Spinal cord (tissue), 10 donors: Measurements from ENCODE around the gene GPD1L. TPM values are rescaled to one million over a fixed set of nuclear protein-coding genes. Genes with fewer than 3 reads are reported as not detected.
A peak's percentile ranks its signal among the peaks of the same experiment; 100 is the strongest.

Experiments used
- DNase-seq, 6 donors: peaks; one replicate each; pipeline versions ENCODE4 v3.0.0 to v3.0.0-alpha.2; 2013 to 2015; ENCODE audit warnings: low spot score in 6 of 6, low read depth in 4 of 6
- H3K27ac ChIP-seq: one replicate; pipeline ENCODE4 v1.5.1; 2013; ENCODE audit warnings: low read depth, low read length, control low read depth
- H3K27me3 ChIP-seq: one replicate; pipeline ENCODE4 v1.6.1; 2013; ENCODE audit warnings: low read length; ENCODE audit not compliant: control insufficient read depth, insufficient read depth
- H3K36me3 ChIP-seq: one replicate; pipeline ENCODE4 v1.6.1; 2013; ENCODE audit warnings: low read length; ENCODE audit not compliant: control insufficient read depth, insufficient read depth
- H3K4me1 ChIP-seq: one replicate; pipeline ENCODE4 v1.6.1; 2013; ENCODE audit warnings: low read length; ENCODE audit not compliant: control insufficient read depth, insufficient read depth
- H3K4me3 ChIP-seq: one replicate; pipeline ENCODE4 v1.5.1; 2013; ENCODE audit warnings: low read depth, low read length, control low read depth
- H3K9me3 ChIP-seq: one replicate; pipeline ENCODE4 v1.6.1; 2013; ENCODE audit warnings: low read length; ENCODE audit not compliant: control insufficient read depth, insufficient read depth
- WGBS: methylation state at CpG from one replicate; pipeline ENCODE4 v1.1.5; 2013; ENCODE audit warnings: missing lambda C conversion rate; ENCODE audit not compliant: insufficient coverage; 5-methylcytosine and 5-hydroxymethylcytosine counted together
- polyA plus RNA-seq, 2 donors: library from polyadenylated mRNA; unstranded; fragments of 120-200 nt; gene quantifications; one replicate each; pipeline ENCODE4 v1.2.1, GENCODE V29; 2013; ENCODE audit not compliant: insufficient read length in 2 of 2
- total RNA-seq, 2 donors: library from RNA; depleted of rRNA in 1 of 2; stranded (reverse); fragments of 120-200 nt in 1 of 2; fragments of >200 nt in 1 of 2; gene quantifications; one replicate each; pipeline versions ENCODE4 v1.2.3 to v1.2.4, GENCODE V29; 2013 to 2014
- donor health status: healthy.

Gene GPD1L
- total and polyA plus RNA-seq, 4 donors = 40.0 to 73.1 (median 42.8) TPM

DNA sequence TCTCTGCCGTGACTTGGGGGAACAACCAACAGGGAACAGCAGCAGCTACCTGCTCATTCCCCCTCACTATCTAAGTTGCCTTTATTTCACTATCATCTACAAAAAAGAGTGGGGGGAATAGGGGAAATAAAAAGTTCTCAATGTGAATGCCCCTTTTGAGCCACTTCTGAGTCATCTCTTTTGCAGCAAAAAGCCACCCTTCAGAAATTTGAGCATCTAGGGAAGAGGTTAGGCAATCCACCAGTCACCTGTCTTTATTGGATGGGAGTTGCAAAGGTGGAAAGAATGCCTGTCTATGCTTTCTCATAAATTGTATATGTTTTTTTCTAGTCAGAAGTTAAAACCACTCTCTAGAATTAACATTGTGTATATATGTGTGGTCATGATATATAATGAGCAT is 41.1 kb downstream of the GPD1L start:
- Histone ChIP-seq H3K27me3 (no peaks in the 10 kb centered on the region), H3K36me3 (peaks cover 13% of the 10 kb centered on the region), H3K4me3 (no peak overlapping the region), H3K9me3 (no peaks in the 10 kb centered on the region), H3K27ac (peak overlapping the region; percentile 8), H3K4me1 (peaks cover 14% of the 10 kb centered on the region)
- DNase-seq = no peak
- WGBS = no CpG with 5 or more reads among the region's 1 CpG

DNA sequence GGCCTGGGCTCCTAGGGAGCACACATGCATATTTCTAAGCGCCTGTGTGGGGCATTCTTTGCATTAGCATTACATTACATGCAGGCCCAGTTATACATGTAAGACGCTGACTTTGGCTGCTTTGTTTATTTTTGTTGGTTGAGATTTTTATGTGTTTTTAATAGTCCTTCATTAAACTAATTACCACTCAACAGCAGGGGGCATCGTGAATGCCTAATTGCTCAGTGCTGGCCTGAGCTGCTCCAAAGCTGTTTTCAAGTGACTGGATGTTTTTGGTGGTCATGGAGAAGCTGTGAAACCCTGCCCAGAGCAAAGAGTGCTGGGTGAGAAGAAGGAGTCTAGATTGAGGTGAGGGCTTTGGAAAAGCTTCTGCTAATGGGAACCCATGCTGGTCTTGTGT is 41.5 kb downstream of the GPD1L start:
- Histone ChIP-seq H3K27ac (no peak overlapping the region), H3K4me1 (peaks cover 14% of the 10 kb centered on the region), H3K4me3 (no peak overlapping the region), H3K9me3 (no peaks in the 10 kb centered on the region), H3K36me3 (peaks cover 13% of the 10 kb centered on the region), H3K27me3 (no peaks in the 10 kb centered on the region)
- WGBS = 0% methylated on average over 1 of the region's 3 CpGs
- DNase-seq = peak in 5 of 6 donors; percentile 32 to 90 (median 43)

GRCh38 chr3:32148351-32148750 is 41.9 kb downstream of the GPD1L start:
- no peak for DNase-seq
- Histone ChIP-seq H3K27me3 (no peaks in the 10 kb centered on the region), H3K4me3 (no peak overlapping the region), H3K9me3 (no peaks in the 10 kb centered on the region), H3K36me3 (peaks cover 13% of the 10 kb centered on the region), H3K4me1 (peaks cover 14% of the 10 kb centered on the region), H3K27ac (no peak overlapping the region)
- 52% methylated on average over 4 of the region's 5 CpGs for WGBS

DNA sequence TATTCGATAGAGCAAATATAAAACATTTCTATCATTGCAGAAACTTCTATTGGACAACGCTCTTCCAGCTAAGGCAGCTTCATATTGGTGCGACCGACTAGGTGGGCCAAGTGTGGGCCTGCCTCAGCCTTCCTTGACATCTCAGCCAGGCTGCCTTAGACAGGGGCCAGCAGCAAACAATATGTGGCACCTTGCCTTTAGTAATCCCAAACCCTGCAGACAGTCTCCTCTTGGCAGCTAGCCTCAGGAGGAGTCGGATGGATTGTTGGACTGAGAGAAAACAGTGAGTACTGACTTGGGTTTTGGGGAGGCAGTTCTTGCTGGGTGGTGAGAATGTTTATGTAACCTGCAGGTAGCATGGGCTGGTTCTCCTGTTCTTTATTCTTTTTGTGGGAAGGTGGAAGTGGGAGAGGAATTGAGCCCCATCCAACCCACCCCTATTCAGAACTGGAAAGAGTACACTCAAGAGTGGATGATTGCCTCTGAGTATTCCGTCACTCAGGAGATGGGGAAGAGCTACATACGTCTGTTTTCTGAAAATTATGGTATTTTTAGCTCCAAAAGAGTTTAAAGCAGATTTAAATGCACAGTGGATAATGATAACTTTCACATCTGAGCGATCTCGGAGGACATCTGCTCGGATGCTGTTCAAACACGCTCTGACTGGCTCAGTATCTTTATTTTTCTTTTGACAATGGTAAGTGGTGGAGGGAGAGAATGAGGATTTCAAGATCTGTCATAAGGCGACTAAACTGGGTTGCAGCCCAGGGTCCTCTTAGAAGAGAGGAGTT is 47.2 kb downstream of the GPD1L start:
- peak in 1 of 6 donors; percentile 56 for DNase-seq
- Histone ChIP-seq H3K27ac (no peak overlapping the region), H3K27me3 (no peaks in the 10 kb centered on the region), H3K4me3 (no peak overlapping the region), H3K9me3 (no peaks in the 10 kb centered on the region), H3K4me1 (peaks cover 5% of the 10 kb centered on the region), H3K36me3 (peaks cover 25% of the 10 kb centered on the region)
- WGBS = 86% methylated on average over 11 of the region's 12 CpGs

DNA sequence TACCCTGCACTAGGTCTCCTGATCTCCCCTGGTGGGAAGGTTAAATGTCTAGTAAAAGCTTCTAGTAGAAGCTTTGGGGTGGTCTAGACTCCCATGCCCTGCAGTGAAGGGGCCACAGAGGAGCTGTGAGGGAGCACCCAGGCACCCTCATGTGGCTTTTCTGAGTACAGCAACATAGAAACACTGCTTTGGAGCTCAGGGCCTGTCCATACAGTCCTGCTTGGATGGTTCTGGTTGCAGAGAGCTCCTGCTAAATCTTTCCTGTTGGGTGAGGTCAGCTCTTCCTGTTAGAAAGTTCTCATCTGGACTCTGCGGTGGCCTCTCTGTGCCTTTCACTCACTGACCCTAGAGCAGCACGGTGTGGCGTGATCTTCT is 47.8 kb downstream of the GPD1L start:
- Histone ChIP-seq H3K27ac (no peak overlapping the region), H3K36me3 (peaks cover 31% of the 10 kb centered on the region)
- DNase-seq = no peak

DNA sequence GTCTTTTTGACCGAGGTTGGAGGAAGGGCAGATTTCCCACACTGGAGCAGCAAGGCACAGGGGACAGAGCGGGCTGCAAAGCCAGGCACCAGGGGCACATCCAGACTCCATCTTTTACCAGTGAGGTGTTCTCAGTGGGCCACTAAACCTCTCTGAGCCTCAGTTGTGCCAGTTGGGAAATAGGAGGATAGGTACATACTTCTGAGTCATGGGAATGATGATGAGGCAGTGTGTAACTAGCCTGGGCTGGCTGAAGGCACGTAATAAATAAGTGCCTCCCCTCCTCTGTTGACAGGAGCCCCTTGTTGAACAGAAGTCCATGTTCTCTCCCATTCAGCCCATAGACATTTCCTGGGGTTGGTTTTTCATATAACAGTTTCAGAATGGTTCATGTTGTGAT is 48.7 kb downstream of the GPD1L start:
- H3K4me3 ChIP-seq = no peak overlapping the region
- WGBS = 100% methylated on average over 2 of the region's 3 CpGs
- no peaks in the 10 kb centered on the region for H3K9me3 ChIP-seq
- no peak for DNase-seq
- H3K27ac ChIP-seq = no peak overlapping the region
- H3K36me3 ChIP-seq = peaks cover 31% of the 10 kb centered on the region
- H3K4me1 ChIP-seq = no peaks in the 10 kb centered on the region
- no peaks in the 10 kb centered on the region for H3K27me3 ChIP-seq

More for the DNA sequence above, 47.8 kb downstream of the GPD1L start:
- Histone ChIP-seq H3K4me1 (no peaks in the 10 kb centered on the region), H3K4me3 (no peak overlapping the region), H3K9me3 (no peaks in the 10 kb centered on the region), H3K27me3 (no peaks in the 10 kb centered on the region)
- 89% methylated on average over 3 of the region's 3 CpGs for WGBS

DNA sequence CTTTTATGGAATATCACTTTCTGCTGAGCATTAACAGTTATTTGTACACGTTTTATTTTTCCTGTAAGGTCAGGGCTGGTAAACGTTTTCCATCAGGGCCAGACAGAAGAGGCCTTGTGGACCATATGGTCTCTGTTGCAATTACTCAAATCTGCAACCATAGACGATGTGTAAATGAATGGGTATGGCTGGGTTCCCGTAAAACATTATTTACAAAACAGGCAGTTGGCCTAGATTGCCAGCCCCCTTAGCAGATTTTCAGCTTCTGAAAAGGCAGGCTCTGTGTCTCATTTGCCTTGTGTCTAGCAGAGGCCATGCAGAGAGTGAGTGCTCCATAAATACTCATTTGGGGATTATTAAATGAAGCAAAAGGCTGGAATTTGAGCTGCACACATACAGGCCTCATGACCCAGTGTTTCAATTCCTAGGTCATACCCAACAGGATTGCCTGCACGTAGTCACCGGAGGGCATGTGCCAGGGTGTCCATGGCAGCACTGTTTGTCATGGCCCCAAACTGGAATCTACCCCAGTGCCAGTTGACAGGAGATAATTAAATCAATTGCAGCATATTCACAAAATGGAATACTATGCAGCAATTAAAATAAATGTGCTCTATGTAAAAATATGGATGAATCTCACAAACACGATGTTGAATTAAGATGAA is 51.3 kb downstream of the GPD1L start:
- 83% methylated on average over 2 of the region's 7 CpGs for WGBS
- no peaks in the 10 kb centered on the region for H3K27me3 ChIP-seq

DNA sequence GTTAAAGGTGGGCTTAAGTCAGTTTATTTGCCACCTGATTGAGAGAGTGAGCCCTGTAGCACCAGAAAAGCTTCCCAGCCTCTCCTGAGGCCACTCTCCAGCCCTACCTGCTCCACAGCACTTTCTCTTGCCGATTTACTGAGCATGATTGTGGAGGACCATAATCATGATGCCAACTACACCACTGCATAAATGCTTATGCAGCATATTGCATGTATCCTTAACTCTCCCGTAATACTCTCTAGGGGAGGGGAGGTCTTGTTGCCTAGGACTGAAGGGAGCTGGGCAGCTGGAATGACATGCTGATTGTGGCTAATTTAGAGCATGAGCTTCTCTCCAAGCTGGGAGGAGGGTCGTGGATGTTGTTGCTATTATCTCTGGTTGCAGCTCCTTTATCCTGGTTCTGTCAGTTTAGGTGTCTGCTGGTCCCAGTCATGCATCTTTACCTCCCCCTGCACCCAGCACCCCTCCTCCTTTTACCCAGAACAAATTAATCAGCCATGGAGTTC is 54.3 kb downstream of the GPD1L start:
- peaks cover 21% of the 10 kb centered on the region for H3K36me3 ChIP-seq
- no peaks in the 10 kb centered on the region for H3K9me3 ChIP-seq
- H3K27me3 ChIP-seq = no peaks in the 10 kb centered on the region
- H3K27ac ChIP-seq = no peak overlapping the region
- H3K4me3 ChIP-seq = no peak overlapping the region
- no peaks in the 10 kb centered on the region for H3K4me1 ChIP-seq
- DNase-seq = no peak
- WGBS = 60% methylated on average over 1 of the region's 3 CpGs

More for the DNA sequence above, 51.3 kb downstream of the GPD1L start:
- H3K4me1 ChIP-seq = no peaks in the 10 kb centered on the region
- H3K27ac ChIP-seq = no peak overlapping the region
- DNase-seq = peak in 1 of 6 donors; percentile 80
- no peaks in the 10 kb centered on the region for H3K9me3 ChIP-seq
- peaks cover 26% of the 10 kb centered on the region for H3K36me3 ChIP-seq
- H3K4me3 ChIP-seq = no peak overlapping the region

DNA sequence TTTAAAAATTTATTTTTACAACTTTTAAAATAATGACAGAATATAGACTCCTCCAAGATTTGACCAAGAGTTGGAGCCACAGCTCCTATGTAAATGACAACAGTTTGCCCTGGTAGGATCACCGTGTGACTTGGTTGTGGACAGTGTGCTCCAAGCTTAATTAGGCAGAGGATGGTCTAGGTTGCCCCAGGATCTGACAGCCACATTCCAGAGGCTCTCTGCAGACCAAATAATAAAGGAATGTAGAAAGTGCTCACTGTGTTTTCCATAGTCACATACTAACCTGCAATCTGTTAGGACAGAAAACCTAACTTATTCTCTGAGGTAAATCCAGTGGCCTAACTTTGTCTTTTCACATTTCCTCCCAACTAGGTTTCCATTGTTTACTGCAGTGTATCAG is 59.0 kb downstream of the GPD1L start:
- peaks cover 29% of the 10 kb centered on the region for H3K36me3 ChIP-seq

More for the DNA sequence above, 59.0 kb downstream of the GPD1L start:
- DNase-seq = no peak
- H3K4me1 ChIP-seq = no peaks in the 10 kb centered on the region
- no peaks in the 10 kb centered on the region for H3K27me3 ChIP-seq
- 100% methylated on average over 1 of the region's 1 CpG for WGBS
- H3K9me3 ChIP-seq = peaks cover under 1% of the 10 kb centered on the region
- no peak overlapping the region for H3K27ac ChIP-seq
- no peak overlapping the region for H3K4me3 ChIP-seq
